CD4-positive, CD25-positive, alpha-beta regulatory T cell (primary cell): ENCODE results near the gene ZNF831. TPM values are rescaled to one million over a fixed set of nuclear protein-coding genes. Genes with fewer than 3 reads are reported as not detected.
A peak's percentile ranks its signal among the peaks of the same experiment; 100 is the strongest.

ENCODE experiments used
- ATAC-seq, 2 donors: fragments of 150-1000 bp; cut with Tn5 transposase; one replicate each; pipeline ENCODE4 v1.10.0; 2021; ENCODE audit warnings: low read depth in 2 of 2, moderate number of reproducible peaks in 2 of 2, moderate library complexity in 1 of 2
- DNase-seq, 3 donors: peaks; one replicate each; pipeline versions ENCODE4 v3.0.0 to v3.0.0-alpha.2; 2012 to 2022; ENCODE audit warnings: mixed read lengths in 1 of 3
- H3K27ac ChIP-seq: one replicate; pipeline ENCODE4 v1.7.0; 2013; ENCODE audit warnings: mild to moderate bottlenecking, low read length; ENCODE audit not compliant: insufficient read depth, poor library complexity, severe bottlenecking
- H3K27me3 ChIP-seq: one replicate; pipeline ENCODE4 v1.7.0; 2013; ENCODE audit warnings: low read length; ENCODE audit not compliant: control insufficient read depth, insufficient read depth
- H3K36me3 ChIP-seq: one replicate; pipeline ENCODE4 v1.7.0; 2013; ENCODE audit warnings: mild to moderate bottlenecking, low read length, moderate library complexity; ENCODE audit not compliant: control insufficient read depth, insufficient read depth
- H3K4me1 ChIP-seq: 2 replicates; pipeline ENCODE4 v1.7.0; 2013; ENCODE audit warnings: mild to moderate bottlenecking, low read length; ENCODE audit not compliant: insufficient read depth, control insufficient read depth, poor library complexity, severe bottlenecking
- H3K4me3 ChIP-seq: one replicate; pipeline ENCODE4 v1.7.0; 2013; ENCODE audit warnings: low read depth, mild to moderate bottlenecking, low read length, moderate library complexity
- H3K9me3 ChIP-seq, 2 experiments: 1 replicate in 1 of 2; 2 replicates in 1 of 2; pipeline ENCODE4 v1.7.0; 2013; ENCODE audit warnings: low read length in 2 of 2, mild to moderate bottlenecking in 1 of 2, moderate library complexity in 1 of 2; ENCODE audit not compliant: control insufficient read depth in 2 of 2
- H3K27ac Mint-ChIP-seq, 3 donors: one replicate each; pipeline ENCODE4 v1.8.0; 2020 to 2022; ENCODE audit warnings: mild to moderate bottlenecking in 3 of 3, mixed read lengths in 3 of 3, moderate library complexity in 2 of 3
- H3K27me3 Mint-ChIP-seq: one replicate; pipeline ENCODE4 v1.8.0; 2022; ENCODE audit warnings: mild to moderate bottlenecking, mixed read lengths
- H3K36me3 Mint-ChIP-seq: one replicate; pipeline ENCODE4 v1.8.0; 2020; ENCODE audit warnings: mixed read lengths
- H3K4me1 Mint-ChIP-seq, 4 donors: one replicate each; pipeline ENCODE4 v1.8.0; 2020 to 2022; ENCODE audit warnings: mixed read lengths in 4 of 4, mild to moderate bottlenecking in 1 of 4
- H3K4me3 Mint-ChIP-seq, 4 donors: one replicate each; pipeline ENCODE4 v1.8.0; 2020 to 2022; ENCODE audit warnings: mild to moderate bottlenecking in 4 of 4, mixed read lengths in 4 of 4, moderate library complexity in 3 of 4
- H3K9me3 Mint-ChIP-seq, 7 donors: one replicate each; pipeline ENCODE4 v1.8.0; 2020 to 2022; ENCODE audit warnings: mixed read lengths in 7 of 7, mild to moderate bottlenecking in 3 of 7, moderate library complexity in 2 of 7
- polyA plus RNA-seq, 4 donors: library from polyadenylated mRNA; unstranded; fragments of 300-500 nt; fragmentation: Illumina TruSeq; gene quantifications; one replicate each; pipeline ENCODE4 v1.2.3, GENCODE V29; 2021
- total RNA-seq: library from RNA; stranded (reverse); gene quantifications from one replicate; pipeline ENCODE4 v1.2.3, GENCODE V29; 2022

ZNF831 gene
- 90.3 TPM for total RNA-seq
- 10 to 100 TPM; 15.9 to 22.1 (median 17.6) TPM for polyA plus RNA-seq

GRCh38 chr20:59163631-59164530 lies at the start of gene ZNF831:
TSS of gene ZNF831 (plus strand) at chr20:59163821. CDS start at chr20:59191020, 27,199 bp downstream.
- H3K27me3 Mint-ChIP-seq = no peaks in the 10 kb centered on the region
- H3K9me3 Mint-ChIP-seq = peaks cover 0 to under 1% (median 0%) of the 10 kb centered on the region in 7 donors
- H3K27ac ChIP-seq = peak within 1 kb of the TSS; percentile 99
- peak within 1 kb of the TSS; percentile 95 to 100 (median 100) for H3K27ac Mint-ChIP-seq
- DNase-seq (peak in 2 of 3 donors; percentile 79 to 84), ATAC-seq (peak; percentile 42 to 45)
- H3K27me3 ChIP-seq = no peaks in the 10 kb centered on the region
- peaks cover 97% of the 10 kb centered on the region for H3K4me1 ChIP-seq
- H3K9me3 ChIP-seq = no peaks in the 10 kb centered on the region
- H3K36me3 Mint-ChIP-seq = peaks cover 20% of the 10 kb centered on the region
- peak within 1 kb of the TSS; percentile 85 to 99 (median 92) for H3K4me3 Mint-ChIP-seq
- H3K4me3 ChIP-seq = peak within 1 kb of the TSS; percentile 87
- peaks cover 43 to 94% (median 72%) of the 10 kb centered on the region in 4 donors for H3K4me1 Mint-ChIP-seq
- H3K36me3 ChIP-seq = no peaks in the 10 kb centered on the region

- H3K27ac Mint-ChIP-seq = peak overlapping the region in 2 of 3 donors; percentile 55 to 80
- no peaks in the 10 kb centered on the region for H3K27me3 ChIP-seq
- no peaks in the 10 kb centered on the region for H3K36me3 Mint-ChIP-seq
- H3K4me1 ChIP-seq = peaks cover 41% of the 10 kb centered on the region
- H3K27me3 Mint-ChIP-seq = no peaks in the 10 kb centered on the region
- peak overlapping the region in 1 of 4 donors; percentile 31 for H3K4me3 Mint-ChIP-seq
- DNase-seq (no peak), ATAC-seq (no peak)
- H3K9me3 ChIP-seq = no peaks in the 10 kb centered on the region
- H3K36me3 ChIP-seq = no peaks in the 10 kb centered on the region
- H3K4me3 ChIP-seq = no peak overlapping the region
- no peak overlapping the region for H3K27ac ChIP-seq
- H3K4me1 Mint-ChIP-seq = peaks cover 7 to 55% (median 39%) of the 10 kb centered on the region in 4 donors
- H3K9me3 Mint-ChIP-seq = peaks cover 0 to 3% (median 0%) of the 10 kb centered on the region in 7 donors
Observed at GRCh38 chr20:59117526-59117925, 46.1 kb upstream of the ZNF831 start.

DNA sequence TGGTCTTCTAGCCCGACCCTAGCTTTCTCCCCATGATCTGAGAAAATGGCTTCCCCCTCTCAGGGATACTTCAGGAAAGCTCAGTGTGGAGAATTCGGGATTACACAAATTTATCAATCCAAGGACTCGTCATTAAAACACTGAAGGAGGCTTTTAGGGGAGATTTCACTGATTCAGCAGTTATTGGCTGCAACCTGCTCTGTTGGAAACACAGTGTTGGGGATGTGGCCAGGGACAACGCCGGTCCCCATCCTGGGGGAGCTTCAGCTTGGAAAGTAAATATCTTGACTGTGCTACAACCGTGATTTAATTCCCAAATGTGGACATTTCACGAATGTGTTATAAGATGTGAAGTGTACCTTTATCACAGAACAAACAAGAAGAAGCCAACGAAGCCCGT lies 44.8 kb upstream of the ZNF831 start:
- DNase-seq (no peak), ATAC-seq (no peak)
- Histone ChIP-seq H3K9me3 (no peaks in the 10 kb centered on the region), H3K4me3 (no peak overlapping the region), H3K36me3 (no peaks in the 10 kb centered on the region), H3K4me1 (peaks cover 54% of the 10 kb centered on the region), H3K27me3 (no peaks in the 10 kb centered on the region), H3K27ac (no peak overlapping the region)
- H3K4me1 Mint-ChIP-seq = peaks cover 15 to 68% (median 51%) of the 10 kb centered on the region in 4 donors
- no peaks in the 10 kb centered on the region for H3K36me3 Mint-ChIP-seq
- H3K9me3 Mint-ChIP-seq = peaks cover 0 to 3% (median 0%) of the 10 kb centered on the region in 7 donors
- no peak overlapping the region for H3K4me3 Mint-ChIP-seq
- H3K27ac Mint-ChIP-seq = peak overlapping the region in 2 of 3 donors; percentile 80
- H3K27me3 Mint-ChIP-seq = no peaks in the 10 kb centered on the region

- H3K9me3 ChIP-seq = no peaks in the 10 kb centered on the region
- H3K9me3 Mint-ChIP-seq = peaks cover 0 to 3% (median 0%) of the 10 kb centered on the region in 7 donors
- H3K4me3 Mint-ChIP-seq = peak overlapping the region in 2 of 4 donors; percentile 44 to 73
- H3K36me3 Mint-ChIP-seq = no peaks in the 10 kb centered on the region
- no peaks in the 10 kb centered on the region for H3K36me3 ChIP-seq
- H3K27me3 Mint-ChIP-seq = no peaks in the 10 kb centered on the region
- ATAC-seq (no peak), DNase-seq (peak in 1 of 3 donors; percentile 45)
- no peaks in the 10 kb centered on the region for H3K27me3 ChIP-seq
- peak overlapping the region; percentile 84 for H3K27ac ChIP-seq
- no peak overlapping the region for H3K4me3 ChIP-seq
- peaks cover 63% of the 10 kb centered on the region for H3K4me1 ChIP-seq
- peaks cover 15 to 84% (median 59%) of the 10 kb centered on the region in 4 donors for H3K4me1 Mint-ChIP-seq
- peak overlapping the region; percentile 77 to 100 (median 99) for H3K27ac Mint-ChIP-seq
Observed at GRCh38 chr20:59120491-59120890, 43.1 kb upstream of the ZNF831 start.

DNA sequence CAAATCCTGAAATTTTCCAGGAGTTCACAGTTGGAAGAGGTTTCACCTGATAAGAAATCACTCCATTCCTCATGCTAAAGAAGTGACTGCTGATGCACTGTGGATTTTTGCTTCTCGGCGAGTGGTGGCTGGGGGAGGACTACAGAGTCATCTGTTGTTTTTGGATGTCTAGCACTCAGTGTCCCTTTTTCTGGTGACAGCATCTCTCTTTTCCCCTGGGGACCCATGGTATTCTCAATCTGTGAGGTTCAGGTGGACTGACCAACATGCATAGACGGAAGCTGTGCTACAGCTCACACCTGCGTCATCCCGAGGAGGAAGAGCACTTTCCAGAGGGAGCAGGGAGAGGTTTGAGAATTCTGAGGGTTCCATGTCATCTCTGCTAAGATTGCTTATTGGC lies 42.7 kb upstream of the ZNF831 start:
- Mint-ChIP-seq H3K9me3 (peaks cover 0 to 3% (median 0%) of the 10 kb centered on the region in 7 donors), H3K27ac (peak overlapping the region; percentile 77 to 100 (median 99)), H3K27me3 (no peaks in the 10 kb centered on the region), H3K36me3 (no peaks in the 10 kb centered on the region), H3K4me3 (peak overlapping the region; percentile 64 to 93 (median 82)), H3K4me1 (peaks cover 15 to 89% (median 60%) of the 10 kb centered on the region in 4 donors)
- H3K36me3 ChIP-seq = no peaks in the 10 kb centered on the region
- H3K9me3 ChIP-seq = no peaks in the 10 kb centered on the region
- no peak for ATAC-seq
- no peak overlapping the region for H3K4me3 ChIP-seq
- DNase-seq = no peak
- H3K27me3 ChIP-seq = no peaks in the 10 kb centered on the region
- peaks cover 63% of the 10 kb centered on the region for H3K4me1 ChIP-seq
- peak overlapping the region; percentile 84 for H3K27ac ChIP-seq

DNA sequence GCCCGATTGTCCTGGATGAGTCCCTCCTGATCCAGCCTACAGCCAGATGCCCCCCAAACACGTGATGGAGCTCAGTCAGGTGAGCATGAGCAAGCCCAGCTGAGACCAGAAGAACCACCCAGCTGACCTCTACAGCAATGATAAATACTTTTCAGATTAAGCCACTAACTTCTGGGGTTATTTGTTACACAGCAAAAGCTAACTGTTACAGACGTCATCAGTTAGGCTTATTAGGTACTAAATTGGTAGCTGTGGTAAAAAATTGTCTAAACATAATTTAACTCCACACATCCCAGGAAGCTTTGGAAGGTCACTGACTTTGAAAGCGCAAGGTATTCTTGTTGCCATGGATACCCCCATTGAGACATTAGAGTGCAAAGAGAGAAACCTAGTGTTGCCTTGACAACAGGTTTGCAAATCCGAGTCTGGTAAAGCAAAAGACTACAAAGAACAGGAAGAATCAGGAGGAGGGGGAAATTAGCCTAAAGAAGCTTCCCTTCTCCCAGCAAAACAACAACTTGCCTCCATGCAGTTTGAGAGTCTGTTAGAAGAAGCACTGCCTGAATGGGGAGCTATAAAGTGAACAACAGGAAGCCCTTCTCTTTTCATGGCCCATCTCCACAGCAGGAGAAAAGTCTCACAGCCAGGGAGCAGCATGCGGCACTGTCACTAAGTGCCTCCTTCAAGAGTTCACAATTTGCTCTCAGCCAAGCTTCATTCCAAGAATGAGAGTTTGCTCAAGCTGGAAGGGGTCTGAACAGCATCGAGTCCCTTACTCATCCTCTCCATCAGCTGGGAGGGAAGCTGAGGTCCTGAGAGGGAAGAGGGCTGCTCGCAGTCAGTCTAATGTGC lies 41.7 kb upstream of the ZNF831 start:
- no peaks in the 10 kb centered on the region for H3K27me3 ChIP-seq
- peak overlapping the region; percentile 78 for H3K4me3 ChIP-seq
- ATAC-seq = peak; percentile 21 to 36
- no peaks in the 10 kb centered on the region for H3K36me3 ChIP-seq
- Mint-ChIP-seq H3K27ac (peak overlapping the region; percentile 99 to 100 (median 99)), H3K36me3 (no peaks in the 10 kb centered on the region), H3K4me3 (peak overlapping the region; percentile 77 to 93 (median 87)), H3K27me3 (no peaks in the 10 kb centered on the region), H3K9me3 (peaks cover 0 to 2% (median 0%) of the 10 kb centered on the region in 7 donors), H3K4me1 (peaks cover 20 to 95% (median 68%) of the 10 kb centered on the region in 4 donors)
- peak in 2 of 3 donors; percentile 44 to 49 for DNase-seq
- no peaks in the 10 kb centered on the region for H3K9me3 ChIP-seq
- peaks cover 63% of the 10 kb centered on the region for H3K4me1 ChIP-seq
- H3K27ac ChIP-seq = peak overlapping the region; percentile 84

DNA sequence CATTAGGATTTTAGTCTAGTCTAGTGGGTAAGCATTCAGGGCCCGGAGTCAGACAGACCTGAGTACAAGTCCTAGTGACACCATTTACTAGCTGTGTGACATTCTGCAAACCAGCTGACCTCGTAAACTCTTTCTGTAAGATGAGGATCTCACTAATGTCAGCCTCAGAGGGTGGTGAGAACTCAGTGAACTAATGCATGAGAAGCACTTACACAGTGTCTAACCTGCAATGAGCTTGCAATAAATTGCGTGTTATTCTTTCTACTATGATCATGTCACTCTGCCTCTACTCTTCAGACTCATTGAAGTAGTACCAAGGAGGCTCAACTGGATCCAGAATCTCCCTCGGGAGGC lies 41.1 kb upstream of the ZNF831 start:
- H3K36me3 Mint-ChIP-seq = no peaks in the 10 kb centered on the region
- peak; percentile 27 to 28 for ATAC-seq
- peak in 1 of 3 donors; percentile 35 for DNase-seq
- H3K4me3 Mint-ChIP-seq = peak overlapping the region; percentile 77 to 93 (median 87)
- H3K9me3 ChIP-seq = no peaks in the 10 kb centered on the region
- no peaks in the 10 kb centered on the region for H3K36me3 ChIP-seq
- H3K27me3 Mint-ChIP-seq = no peaks in the 10 kb centered on the region
- peak overlapping the region; percentile 84 for H3K27ac ChIP-seq
- peaks cover 58% of the 10 kb centered on the region for H3K4me1 ChIP-seq
- peaks cover 0 to 2% (median 0%) of the 10 kb centered on the region in 7 donors for H3K9me3 Mint-ChIP-seq
- H3K4me3 ChIP-seq = peak overlapping the region; percentile 78
- peaks cover 23 to 95% (median 68%) of the 10 kb centered on the region in 4 donors for H3K4me1 Mint-ChIP-seq
- peak overlapping the region; percentile 99 to 100 (median 99) for H3K27ac Mint-ChIP-seq
- H3K27me3 ChIP-seq = no peaks in the 10 kb centered on the region
